GM12878 (cell line): ENCODE measurements around the gene SUSD6. TPM values are rescaled to one million over a fixed set of nuclear protein-coding genes. Genes with fewer than 3 reads are reported as not detected.

Experiments
- ATAC-seq: fragments of 200-7000 bp; cut with Tn5 transposase; 3 replicates; pipeline ENCODE4 v1.9.1; 2020; ENCODE audit warnings: mild to moderate bottlenecking, moderate library complexity
- BruUV-seq: library from RNA; stranded (reverse); fragments of 400-500 nt; replicated peaks from 2 replicates; lab custom pipeline; 2021; lab: Mats Ljungman, UMichigan
- CTCF ChIA-PET: fragments of 300-600 bp; sonication (Branson Sonifier 250); formaldehyde crosslinking; extraction: SDS; loops from one replicate; lab custom pipeline; 2021; ENCODE audit warnings: inconsistent platforms; lab: Yijun Ruan, JAX
- POLR2A ChIA-PET: fragments of 350-600 bp; formaldehyde crosslinking; extraction: SDS; loops from one replicate; lab custom pipeline; 2021; ENCODE audit warnings: inconsistent platforms; lab: Charles Lee
- RAD21 ChIA-PET: fragments of 300-600 bp; sonication (Branson Sonifier 250); formaldehyde crosslinking; loops from one replicate; lab custom pipeline; 2023; ENCODE audit warnings: antibody characterized with exemption; ENCODE audit not compliant: unreplicated experiment; lab: Charles Lee
- SMC1A ChIA-PET: fragments of 300-600 bp; sonication (Branson Sonifier 250); formaldehyde crosslinking; loops from one replicate; lab custom pipeline; 2023; ENCODE audit not compliant: unreplicated experiment, uncharacterized antibody; lab: Charles Lee
- DNase-seq: peaks from one replicate; pipeline ENCODE4 v3.0.0-alpha.2; 2011; ENCODE audit warnings: low read depth, low spot score
- FAIRE-seq: peaks from 3 replicates; lab custom pipeline; 2011; peaks lifted over from hg19 to GRCh38; lab: Jason Lieb, UNC
- H2AFZ ChIP-seq: 2 replicates; pipeline ENCODE4 v1.6.0; 2011; ENCODE audit warnings: low read depth, low read length, control low read depth; ENCODE audit not compliant: control insufficient read depth
- H3K27ac ChIP-seq: 2 replicates; pipeline ENCODE4 v1.5.1; 2011; ENCODE audit warnings: control low read depth; ENCODE audit not compliant: control insufficient read depth, insufficient read depth
- H3K27me3 ChIP-seq, 2 experiments: replicated peaks in 1 of 2; 2 replicates each; pipeline versions ENCODE4 v1.6.0 to v1.6.1; 2011; ENCODE audit warnings: low read length in 1 of 2; ENCODE audit not compliant: control insufficient read depth in 2 of 2, insufficient read depth in 2 of 2
- H3K36me3 ChIP-seq, 2 experiments: 2 replicates each; pipeline ENCODE4 v1.5.1; 2011; ENCODE audit warnings: low read length in 1 of 2; ENCODE audit not compliant: control insufficient read depth in 2 of 2, insufficient read depth in 2 of 2
- H3K4me1 ChIP-seq: 2 replicates; pipeline ENCODE4 v1.6.1; 2011; ENCODE audit warnings: mild to moderate bottlenecking, low read length, moderate library complexity, mixed read lengths; ENCODE audit not compliant: control insufficient read depth, insufficient read depth
- H3K4me2 ChIP-seq: 2 replicates; pipeline ENCODE4 v1.6.0; 2011; ENCODE audit warnings: control low read depth; ENCODE audit not compliant: control insufficient read depth, insufficient read depth
- H3K4me3 ChIP-seq: fragments of 200-600 bp; sonication (generic); 2 replicates; pipeline ENCODE4 v1.5.1; 2016
- H3K79me2 ChIP-seq: 2 replicates; pipeline ENCODE4 v1.6.0; 2011; ENCODE audit warnings: low read length; ENCODE audit not compliant: control insufficient read depth, insufficient read depth
- H3K9ac ChIP-seq: 2 replicates; pipeline ENCODE4 v1.8.0; 2011; ENCODE audit warnings: low read length, control low read depth, mixed read lengths; ENCODE audit not compliant: control insufficient read depth, insufficient read depth
- H3K9me3 ChIP-seq: replicated peaks from 3 replicates; pipeline ENCODE4 v1.5.1; 2011; ENCODE audit warnings: mild to moderate bottlenecking, low read length; ENCODE audit not compliant: control insufficient read depth, insufficient read depth
- H4K20me1 ChIP-seq: 2 replicates; pipeline ENCODE4 v1.6.0; 2011; ENCODE audit not compliant: control insufficient read depth, insufficient read depth
- IKZF1 ChIP-seq: fragments of 450-650 bp; conservative IDR thresholded peaks from 2 replicates; pipeline ENCODE4 v1.6.1; 2017; ENCODE audit warnings: antibody characterized with exemption, mild to moderate bottlenecking
- NR2C1 ChIP-seq: fragments of 450-650 bp; IDR thresholded peaks from 2 replicates; pipeline ENCODE4 v1.6.1; 2017; ENCODE audit warnings: antibody characterized with exemption, mild to moderate bottlenecking, moderate library complexity
- SMAD1 ChIP-seq: fragments of 450-650 bp; IDR thresholded peaks from 2 replicates; pipeline ENCODE4 v1.6.1; 2018; ENCODE audit warnings: mild to moderate bottlenecking, low read depth; ENCODE audit not compliant: partially characterized antibody
- SREBF2 ChIP-seq: IDR thresholded peaks from 2 replicates; pipeline ENCODE4 v1.6.1; 2012; ENCODE audit warnings: mild to moderate bottlenecking, low read length
- TCF3 ChIP-seq: IDR thresholded peaks from 2 replicates; pipeline ENCODE4 v1.6.1; 2012; ENCODE audit warnings: low read depth, mild to moderate bottlenecking, low read length, borderline replicate concordance; ENCODE audit not compliant: insufficient read depth
- ZNF24 ChIP-seq: fragments of 450-650 bp; IDR thresholded peaks from 2 replicates; pipeline ENCODE4 v1.6.1; 2017; ENCODE audit warnings: antibody characterized with exemption, mild to moderate bottlenecking
- WGBS: methylation state at CpG from one replicate; pipeline ENCODE4 v1.1.6; 2016; ENCODE audit warnings: low lambda C conversion rate; ENCODE audit not compliant: insufficient replicate concordance, insufficient coverage; ENCODE audit errors: missing lambda C conversion rate; 5-methylcytosine and 5-hydroxymethylcytosine counted together
- in situ Hi-C: fragments of 300-500 bp; cut with MboI; formaldehyde crosslinking; loops from 9 replicates; pipeline ENCODE4 v1.14.3; 2018; ENCODE audit warnings: mixed read lengths
- intact Hi-C: fragments of 100-400 bp; cut with micrococcal nuclease; formaldehyde crosslinking; loops from one replicate; pipeline ENCODE4 v1.14.2; 2022; ENCODE audit not compliant: unreplicated experiment
- polyA plus RNA-seq, 11 experiments: library from polyadenylated mRNA; depleted of rRNA in 4 of 11; unstranded in 6 of 11; stranded (reverse) in 5 of 11; fragments of >200 nt; fragmentation: Nextera tagmentation in 4 of 11; fragmentation: Illumina TruSeq in 1 of 11; extraction: Ambion mirVana in 4 of 11; extraction: Trizol in 1 of 11; gene quantifications; 1 replicate in 1 of 11; 2 replicates in 10 of 11; pipeline versions ENCODE4 v1.2.1 to v1.2.3, GENCODE V29; 2011 to 2016; ENCODE audit warnings: inconsistent platforms in 2 of 11, missing spikeins in 2 of 11, low read depth in 1 of 11
- total RNA-seq, 4 experiments: library from RNA; depleted of rRNA in 3 of 4; stranded (reverse); fragments of >200 nt in 3 of 4; fragmentation: Illumina TruSeq in 1 of 4; extraction: Trizol in 1 of 4; gene quantifications; 2 replicates each; pipeline versions ENCODE4 v1.2.1 to v1.2.3, GENCODE V29; 2013 to 2021
- TF ChIP-seq, protein P1 (sequence below): IDR thresholded peaks from 2 replicates; pipeline ENCODE4 v1.6.1; 2011; ENCODE audit warnings: borderline replicate concordance, low read depth, mild to moderate bottlenecking, moderate library complexity, mixed read lengths, low read length; ENCODE audit not compliant: insufficient read depth; ENCODE audit errors: extremely low read length
- TF ChIP-seq, protein P2 (sequence below): IDR thresholded peaks from 2 replicates; pipeline ENCODE4 v1.6.1; 2012; ENCODE audit warnings: improper control_type of control experiment, low read depth, low read length; ENCODE audit not compliant: insufficient replicate concordance
- TF ChIP-seq, protein P3 (sequence below): fragments of 150-350 bp; IDR thresholded peaks from 2 replicates; pipeline ENCODE4 v1.6.1; 2014; ENCODE audit warnings: mild to moderate bottlenecking, low read depth, low read length

The SUSD6 gene
- total and polyA plus RNA-seq, 10 of the 15 experiments (the other 5 are each of a cell fraction or from before 2014, with no cell fraction given): 6.6 to 39.8 (median 20.2) TPM

DNA sequence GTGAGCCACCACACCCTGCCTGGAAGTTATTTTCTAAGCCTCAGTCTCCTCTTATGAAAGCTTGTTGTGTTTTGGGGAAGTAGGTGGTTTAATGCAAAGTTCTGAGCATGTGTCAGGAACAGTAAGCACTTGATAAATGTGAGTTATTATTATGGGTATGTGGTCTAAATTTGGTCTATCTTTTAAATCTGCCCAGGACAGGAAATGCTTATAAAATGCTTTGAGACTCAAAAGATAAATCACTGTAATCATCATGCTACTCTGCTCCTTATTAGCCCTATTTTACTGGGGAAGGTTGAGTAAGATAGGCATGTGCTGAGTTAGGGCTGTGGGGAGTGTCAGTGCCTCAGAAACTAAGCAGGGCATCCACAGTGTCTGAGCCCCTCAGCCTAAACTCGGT lies 142.5 kb downstream of the SUSD6 start:
- DNase-seq (no peak), FAIRE-seq (no peak), ATAC-seq (no peak)
- H3K9me3 ChIP-seq: no peaks in the 10 kb centered on the region
- H3K27me3 ChIP-seq: no peaks in the 10 kb centered on the region
- ChIA-PET CTCF (interaction anchor here (0.9 to 1.2 kb wide), 2 partner anchors 27 to 672 kb away, joined by 3 read pairs; no protein-coding TSS in a partner anchor), POLR2A (no interaction called here), RAD21 (no interaction called here), SMC1A (no interaction called here)
- H3K4me3 ChIP-seq: no peak overlapping the region
- no peaks in the 10 kb centered on the region for H3K79me2 ChIP-seq
- no peaks in the 10 kb centered on the region for H3K36me3 ChIP-seq
- H3K9ac ChIP-seq: no peak overlapping the region
- in situ Hi-C loops: no loop called here
- intact Hi-C loops: no loop called here
- H3K27ac ChIP-seq: no peak overlapping the region
- 38% methylated on average over 1 of the region's 1 CpG for WGBS
- TF ChIP-seq TCF3: no peak
- H3K4me1 ChIP-seq: no peaks in the 10 kb centered on the region
- H3K4me2 ChIP-seq: no peak overlapping the region
- H2AFZ ChIP-seq: no peak overlapping the region
- no TSS peak for BruUV-seq
- no peaks in the 10 kb centered on the region for H4K20me1 ChIP-seq

DNA sequence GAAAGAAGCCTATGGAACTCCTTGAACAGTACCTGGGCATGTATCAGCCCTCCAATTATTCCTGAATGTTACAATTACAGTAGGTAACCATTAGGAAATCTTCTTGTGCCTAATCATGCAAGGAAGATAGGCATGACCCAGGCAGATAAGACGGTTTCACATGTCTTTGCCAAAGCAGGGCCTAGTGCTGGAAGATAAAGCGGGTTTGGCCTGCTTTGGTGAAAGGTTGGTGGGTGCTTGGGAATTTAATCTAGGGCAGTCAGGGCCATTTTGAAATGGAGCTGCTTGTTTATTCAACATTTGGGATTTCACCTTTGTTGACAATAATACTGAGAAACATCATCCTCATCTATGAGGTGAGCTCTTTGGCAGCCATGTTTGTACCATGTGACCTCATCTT lies 143.1 kb downstream of the SUSD6 start:
- Histone ChIP-seq H3K9me3 (no peaks in the 10 kb centered on the region), H4K20me1 (no peaks in the 10 kb centered on the region), H3K4me1 (no peaks in the 10 kb centered on the region), H3K36me3 (no peaks in the 10 kb centered on the region), H3K27ac (no peak overlapping the region), H3K9ac (no peak overlapping the region), H3K27me3 (no peaks in the 10 kb centered on the region), H3K79me2 (no peaks in the 10 kb centered on the region), H3K4me3 (no peak overlapping the region), H2AFZ (no peak overlapping the region), H3K4me2 (no peak overlapping the region)
- CTCF ChIA-PET: interaction anchor here (1.2 kb wide), 1 partner anchor 27 kb away, joined by 3 read pairs; no protein-coding TSS in a partner anchor
- RAD21 ChIA-PET: interaction anchor here (0.7 to 1.7 kb wide), 2 partner anchors 12 to 131 kb away, joined by 3 to 4 read pairs; partner anchors contain the start of gene SRSF5
- SMC1A ChIA-PET: no interaction called here
- in situ Hi-C loops: no loop called here
- FAIRE-seq (no peak), ATAC-seq (no peak), DNase-seq (no peak)
- POLR2A ChIA-PET: interaction anchor here (0.8 kb wide), 1 partner anchor 20 kb away, joined by 4 read pairs; no protein-coding TSS in a partner anchor
- intact Hi-C loops: no loop called here
- WGBS: 69% methylated on average over 2 of the region's 2 CpGs
- BruUV-seq: no TSS peak
- TF ChIP-seq IKZF1 (no peak), ZNF24 (no peak), NR2C1 (no peak), SREBF2 (no peak), SMAD1 (no peak)
- TF ChIP-seq, protein P1, sequence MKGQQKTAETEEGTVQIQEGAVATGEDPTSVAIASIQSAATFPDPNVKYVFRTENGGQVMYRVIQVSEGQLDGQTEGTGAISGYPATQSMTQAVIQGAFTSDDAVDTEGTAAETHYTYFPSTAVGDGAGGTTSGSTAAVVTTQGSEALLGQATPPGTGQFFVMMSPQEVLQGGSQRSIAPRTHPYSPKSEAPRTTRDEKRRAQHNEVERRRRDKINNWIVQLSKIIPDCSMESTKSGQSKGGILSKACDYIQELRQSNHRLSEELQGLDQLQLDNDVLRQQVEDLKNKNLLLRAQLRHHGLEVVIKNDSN: no peak
- TF ChIP-seq, protein P2, sequence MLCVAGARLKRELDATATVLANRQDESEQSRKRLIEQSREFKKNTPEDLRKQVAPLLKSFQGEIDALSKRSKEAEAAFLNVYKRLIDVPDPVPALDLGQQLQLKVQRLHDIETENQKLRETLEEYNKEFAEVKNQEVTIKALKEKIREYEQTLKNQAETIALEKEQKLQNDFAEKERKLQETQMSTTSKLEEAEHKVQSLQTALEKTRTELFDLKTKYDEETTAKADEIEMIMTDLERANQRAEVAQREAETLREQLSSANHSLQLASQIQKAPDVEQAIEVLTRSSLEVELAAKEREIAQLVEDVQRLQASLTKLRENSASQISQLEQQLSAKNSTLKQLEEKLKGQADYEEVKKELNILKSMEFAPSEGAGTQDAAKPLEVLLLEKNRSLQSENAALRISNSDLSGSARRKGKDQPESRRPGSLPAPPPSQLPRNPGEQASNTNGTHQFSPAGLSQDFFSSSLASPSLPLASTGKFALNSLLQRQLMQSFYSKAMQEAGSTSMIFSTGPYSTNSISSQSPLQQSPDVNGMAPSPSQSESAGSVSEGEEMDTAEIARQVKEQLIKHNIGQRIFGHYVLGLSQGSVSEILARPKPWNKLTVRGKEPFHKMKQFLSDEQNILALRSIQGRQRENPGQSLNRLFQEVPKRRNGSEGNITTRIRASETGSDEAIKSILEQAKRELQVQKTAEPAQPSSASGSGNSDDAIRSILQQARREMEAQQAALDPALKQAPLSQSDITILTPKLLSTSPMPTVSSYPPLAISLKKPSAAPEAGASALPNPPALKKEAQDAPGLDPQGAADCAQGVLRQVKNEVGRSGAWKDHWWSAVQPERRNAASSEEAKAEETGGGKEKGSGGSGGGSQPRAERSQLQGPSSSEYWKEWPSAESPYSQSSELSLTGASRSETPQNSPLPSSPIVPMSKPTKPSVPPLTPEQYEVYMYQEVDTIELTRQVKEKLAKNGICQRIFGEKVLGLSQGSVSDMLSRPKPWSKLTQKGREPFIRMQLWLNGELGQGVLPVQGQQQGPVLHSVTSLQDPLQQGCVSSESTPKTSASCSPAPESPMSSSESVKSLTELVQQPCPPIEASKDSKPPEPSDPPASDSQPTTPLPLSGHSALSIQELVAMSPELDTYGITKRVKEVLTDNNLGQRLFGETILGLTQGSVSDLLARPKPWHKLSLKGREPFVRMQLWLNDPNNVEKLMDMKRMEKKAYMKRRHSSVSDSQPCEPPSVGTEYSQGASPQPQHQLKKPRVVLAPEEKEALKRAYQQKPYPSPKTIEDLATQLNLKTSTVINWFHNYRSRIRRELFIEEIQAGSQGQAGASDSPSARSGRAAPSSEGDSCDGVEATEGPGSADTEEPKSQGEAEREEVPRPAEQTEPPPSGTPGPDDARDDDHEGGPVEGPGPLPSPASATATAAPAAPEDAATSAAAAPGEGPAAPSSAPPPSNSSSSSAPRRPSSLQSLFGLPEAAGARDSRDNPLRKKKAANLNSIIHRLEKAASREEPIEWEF: no peak
- TF ChIP-seq, protein P3, sequence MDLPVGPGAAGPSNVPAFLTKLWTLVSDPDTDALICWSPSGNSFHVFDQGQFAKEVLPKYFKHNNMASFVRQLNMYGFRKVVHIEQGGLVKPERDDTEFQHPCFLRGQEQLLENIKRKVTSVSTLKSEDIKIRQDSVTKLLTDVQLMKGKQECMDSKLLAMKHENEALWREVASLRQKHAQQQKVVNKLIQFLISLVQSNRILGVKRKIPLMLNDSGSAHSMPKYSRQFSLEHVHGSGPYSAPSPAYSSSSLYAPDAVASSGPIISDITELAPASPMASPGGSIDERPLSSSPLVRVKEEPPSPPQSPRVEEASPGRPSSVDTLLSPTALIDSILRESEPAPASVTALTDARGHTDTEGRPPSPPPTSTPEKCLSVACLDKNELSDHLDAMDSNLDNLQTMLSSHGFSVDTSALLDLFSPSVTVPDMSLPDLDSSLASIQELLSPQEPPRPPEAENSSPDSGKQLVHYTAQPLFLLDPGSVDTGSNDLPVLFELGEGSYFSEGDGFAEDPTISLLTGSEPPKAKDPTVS: no peak
